Body of pancreas (tissue), 4 donors: ENCODE data around the gene NEK10. TPM values are rescaled to one million over a fixed set of nuclear protein-coding genes. Genes with fewer than 3 reads are reported as not detected.

Experiments
- ATAC-seq: fragments of 150-250 bp; one replicate; pipeline ENCODE4 v1.9.1; 2016
- DNase-seq, 4 donors: peaks; one replicate each; pipeline ENCODE4 v3.0.0-alpha.2; 2019
- H3K27ac ChIP-seq, 4 donors: fragments of 200-600 bp; sonication (generic); 1 replicate in 3 of 4; 2 replicates in 1 of 4; pipeline versions ENCODE4 v1.5.1 to v1.6.1; 2016 to 2019; ENCODE audit warnings: mild to moderate bottlenecking in 1 of 4, mixed read lengths in 1 of 4, moderate library complexity in 1 of 4
- H3K27me3 ChIP-seq, 2 donors: fragments of 200-600 bp; sonication (generic); one replicate each; pipeline ENCODE4 v1.6.0; 2016; ENCODE audit warnings: mild to moderate bottlenecking in 1 of 2
- H3K36me3 ChIP-seq, 2 donors: fragments of 200-600 bp; sonication (generic); replicated peaks in 1 of 2; 2 replicates each; pipeline ENCODE4 v1.5.1; 2016; ENCODE audit warnings: low read depth in 2 of 2; ENCODE audit not compliant: insufficient read depth in 1 of 2
- H3K4me1 ChIP-seq: fragments of 200-600 bp; sonication (generic); one replicate; pipeline ENCODE4 v1.6.0; 2016
- H3K4me3 ChIP-seq, 2 donors: fragments of 200-600 bp; sonication (generic); 1 replicate in 1 of 2; 2 replicates in 1 of 2; pipeline ENCODE4 v1.5.1; 2016 to 2019
- H3K9me3 ChIP-seq, 3 donors: fragments of 200-600 bp; sonication (generic); 1 replicate in 2 of 3; 2 replicates in 1 of 3; pipeline ENCODE4 v1.5.1; 2016
- POLR2A ChIP-seq, 3 donors: fragments of 450-650 bp; IDR thresholded peaks; one replicate each; pipeline ENCODE4 v1.6.1; 2016; ENCODE audit warnings: antibody characterized with exemption in 3 of 3, mild to moderate bottlenecking in 2 of 3
- WGBS, 2 donors: methylation state at CpG; one replicate each; pipeline ENCODE4 v1.1.5; 2017; 5-methylcytosine and 5-hydroxymethylcytosine counted together
- intact Hi-C: fragments of 100-400 bp; cut with DNase I; formaldehyde crosslinking; loops from one replicate; pipeline ENCODE4 v1.15.1; 2023
- total RNA-seq, 2 donors: library from RNA; depleted of rRNA; stranded (reverse); fragments of >200 nt; gene quantifications; one replicate each; pipeline ENCODE4 v1.1.0, GENCODE V29; 2016
- TF ChIP-seq, protein P1 (sequence below), 7 experiments: fragments of 450-650 bp in 4 of 7; fragments of 200-600 bp in 3 of 7; sonication (generic) in 3 of 7; IDR thresholded peaks; one replicate each; pipeline ENCODE4 v1.5.1; 2016 to 2019; ENCODE audit warnings: antibody characterized with exemption in 7 of 7

The NEK10 gene
- total RNA-seq, 2 donors from 2014 or later, result 0.33 to 0.78 TPM

DNA sequence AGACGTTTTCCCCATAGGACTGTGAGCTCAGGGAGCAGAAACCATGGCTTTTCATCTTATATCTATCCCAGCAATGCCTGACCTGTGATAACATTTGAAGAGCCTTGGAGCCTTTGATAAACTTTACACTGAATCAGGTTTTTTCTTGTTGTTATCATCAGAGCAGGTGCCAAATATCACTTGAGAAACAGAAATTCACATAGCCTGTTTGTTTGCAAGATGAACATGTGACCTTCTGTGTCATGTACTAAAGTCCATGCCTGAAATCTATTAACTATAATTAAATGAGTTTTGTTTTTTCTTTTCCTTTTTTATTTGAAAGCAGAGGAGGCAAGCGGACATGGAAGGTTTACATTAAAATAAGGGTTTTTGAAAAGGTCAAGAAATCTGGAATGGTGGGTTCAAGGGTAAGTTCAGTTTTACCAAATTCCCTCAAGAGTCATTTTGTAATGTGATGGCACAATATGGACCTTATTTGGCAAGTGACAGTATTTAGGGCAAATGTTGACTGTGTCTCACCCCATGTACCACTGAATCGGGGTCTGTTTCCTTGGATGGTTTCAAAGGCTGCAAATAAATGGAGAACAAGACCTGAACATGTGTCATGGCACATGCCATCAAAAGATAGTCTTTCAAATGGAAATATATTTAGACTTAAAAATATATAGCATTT, 90.7 kb downstream of the NEK10 start:
- Histone ChIP-seq H3K4me3 (no peak overlapping the region), H3K36me3 (no peaks in the 10 kb centered on the region), H3K9me3 (no peaks in the 10 kb centered on the region), H3K27me3 (no peaks in the 10 kb centered on the region), H3K27ac (no peak overlapping the region), H3K4me1 (peaks cover 14% of the 10 kb centered on the region)
- intact Hi-C loops, result loop anchor here (10.0 kb wide), 1 partner anchor 154 kb away; no protein-coding TSS in a partner anchor
- TF ChIP-seq POLR2A (IDR thresholded peaks at IDR 0.05), result no peak
- TF ChIP-seq, protein P1, sequence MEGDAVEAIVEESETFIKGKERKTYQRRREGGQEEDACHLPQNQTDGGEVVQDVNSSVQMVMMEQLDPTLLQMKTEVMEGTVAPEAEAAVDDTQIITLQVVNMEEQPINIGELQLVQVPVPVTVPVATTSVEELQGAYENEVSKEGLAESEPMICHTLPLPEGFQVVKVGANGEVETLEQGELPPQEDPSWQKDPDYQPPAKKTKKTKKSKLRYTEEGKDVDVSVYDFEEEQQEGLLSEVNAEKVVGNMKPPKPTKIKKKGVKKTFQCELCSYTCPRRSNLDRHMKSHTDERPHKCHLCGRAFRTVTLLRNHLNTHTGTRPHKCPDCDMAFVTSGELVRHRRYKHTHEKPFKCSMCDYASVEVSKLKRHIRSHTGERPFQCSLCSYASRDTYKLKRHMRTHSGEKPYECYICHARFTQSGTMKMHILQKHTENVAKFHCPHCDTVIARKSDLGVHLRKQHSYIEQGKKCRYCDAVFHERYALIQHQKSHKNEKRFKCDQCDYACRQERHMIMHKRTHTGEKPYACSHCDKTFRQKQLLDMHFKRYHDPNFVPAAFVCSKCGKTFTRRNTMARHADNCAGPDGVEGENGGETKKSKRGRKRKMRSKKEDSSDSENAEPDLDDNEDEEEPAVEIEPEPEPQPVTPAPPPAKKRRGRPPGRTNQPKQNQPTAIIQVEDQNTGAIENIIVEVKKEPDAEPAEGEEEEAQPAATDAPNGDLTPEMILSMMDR (IDR thresholded peaks at IDR 0.05), result no peak
- 40 to 44% methylated on average over 3 of the region's 3 CpGs for WGBS, 2 donors
- no peak for DNase-seq
- ATAC-seq, result peak; percentile 42

GRCh38 chr3:27275441-27275990, 93.7 kb downstream of the NEK10 start:
- Histone ChIP-seq H3K27me3 (no peaks in the 10 kb centered on the region), H3K36me3 (no peaks in the 10 kb centered on the region), H3K9me3 (no peaks in the 10 kb centered on the region), H3K27ac (no peak overlapping the region), H3K4me1 (peaks cover 14% of the 10 kb centered on the region), H3K4me3 (no peak overlapping the region)
- TF ChIP-seq, protein P1 (IDR thresholded peaks at IDR 0.05), result no peak
- TF ChIP-seq POLR2A (IDR thresholded peaks at IDR 0.05), result no peak
- 89% methylated on average over 5 of the region's 5 CpGs for WGBS, 2 donors
- intact Hi-C loops, result loop anchor here (10.0 kb wide), 1 partner anchor 151 kb away; no protein-coding TSS in a partner anchor
- DNase-seq (no peak), ATAC-seq (no peak)

GRCh38 chr3:27271890-27272289, 97.3 kb downstream of the NEK10 start:
- intact Hi-C loops, result loop anchor here (10.0 kb wide), 1 partner anchor 147 kb away; no protein-coding TSS in a partner anchor
- no peak overlapping the region for H3K4me3 ChIP-seq
- DNase-seq, result no peak
- H3K27ac ChIP-seq, result no peak overlapping the region
- TF ChIP-seq, protein P1 (IDR thresholded peaks at IDR 0.05), result no peak
- no peak for TF ChIP-seq POLR2A (IDR thresholded peaks at IDR 0.05)
- H3K9me3 ChIP-seq, result no peaks in the 10 kb centered on the region
- H3K27me3 ChIP-seq, result no peaks in the 10 kb centered on the region
- no peaks in the 10 kb centered on the region for H3K36me3 ChIP-seq
- no peak for ATAC-seq
- no peaks in the 10 kb centered on the region for H3K4me1 ChIP-seq

- 63 to 65% methylated on average over 1 of the region's 1 CpG for WGBS, 2 donors
- DNase-seq (no peak), ATAC-seq (no peak)
- intact Hi-C loops, result no loop called here
- Histone ChIP-seq H3K27ac (no peak overlapping the region), H3K27me3 (no peaks in the 10 kb centered on the region), H3K9me3 (no peaks in the 10 kb centered on the region), H3K4me3 (no peak overlapping the region), H3K4me1 (no peaks in the 10 kb centered on the region), H3K36me3 (no peaks in the 10 kb centered on the region)
- TF ChIP-seq, protein P1 (IDR thresholded peaks at IDR 0.05), result no peak
- TF ChIP-seq POLR2A (IDR thresholded peaks at IDR 0.05), result no peak
Observed at GRCh38 chr3:27254896-27255295, 114.3 kb downstream of the NEK10 start.

GRCh38 chr3:27253831-27254230, 115.4 kb downstream of the NEK10 start:
- ATAC-seq, result peak; percentile 75
- no peak overlapping the region for H3K4me3 ChIP-seq
- DNase-seq, result peak; percentile 18 to 34 (median 22)
- WGBS, 2 donors, result 52 to 57% methylated on average over 7 of the region's 7 CpGs
- no peak overlapping the region for H3K27ac ChIP-seq
- no peaks in the 10 kb centered on the region for H3K36me3 ChIP-seq
- no peaks in the 10 kb centered on the region for H3K27me3 ChIP-seq
- no peaks in the 10 kb centered on the region for H3K9me3 ChIP-seq
- no peaks in the 10 kb centered on the region for H3K4me1 ChIP-seq
- TF ChIP-seq POLR2A (IDR thresholded peaks at IDR 0.05), result no peak
- TF ChIP-seq, protein P1 (IDR thresholded peaks at IDR 0.05), result peak in 6 of 7 experiments; percentile 16 to 44 (median 32)
- intact Hi-C loops, result no loop called here
